ENCODE data around the gene MAPK8IP3.

The MAPK8IP3 gene

DNA sequence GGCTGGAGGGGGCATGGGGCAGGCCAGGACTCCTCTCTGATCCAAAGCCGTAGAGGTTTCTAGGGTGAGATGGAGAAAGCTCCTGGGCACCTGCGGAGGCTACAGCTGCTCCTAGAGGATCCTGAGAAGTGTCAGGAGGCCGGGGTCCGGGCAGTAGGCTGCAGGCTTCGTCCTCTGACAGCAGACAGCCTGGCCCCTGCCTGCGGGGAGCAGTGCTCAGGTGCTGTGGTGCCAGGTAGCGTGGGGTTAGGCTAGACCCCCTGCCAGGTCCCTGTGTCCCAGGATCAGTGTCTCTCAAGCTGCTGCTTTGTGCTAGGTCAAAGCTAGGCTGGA lies 68.4 kb downstream of the MAPK8IP3 start:
- DNase-seq (ENCODE audit: low read depth in 2 of 2), result no peak

DNA sequence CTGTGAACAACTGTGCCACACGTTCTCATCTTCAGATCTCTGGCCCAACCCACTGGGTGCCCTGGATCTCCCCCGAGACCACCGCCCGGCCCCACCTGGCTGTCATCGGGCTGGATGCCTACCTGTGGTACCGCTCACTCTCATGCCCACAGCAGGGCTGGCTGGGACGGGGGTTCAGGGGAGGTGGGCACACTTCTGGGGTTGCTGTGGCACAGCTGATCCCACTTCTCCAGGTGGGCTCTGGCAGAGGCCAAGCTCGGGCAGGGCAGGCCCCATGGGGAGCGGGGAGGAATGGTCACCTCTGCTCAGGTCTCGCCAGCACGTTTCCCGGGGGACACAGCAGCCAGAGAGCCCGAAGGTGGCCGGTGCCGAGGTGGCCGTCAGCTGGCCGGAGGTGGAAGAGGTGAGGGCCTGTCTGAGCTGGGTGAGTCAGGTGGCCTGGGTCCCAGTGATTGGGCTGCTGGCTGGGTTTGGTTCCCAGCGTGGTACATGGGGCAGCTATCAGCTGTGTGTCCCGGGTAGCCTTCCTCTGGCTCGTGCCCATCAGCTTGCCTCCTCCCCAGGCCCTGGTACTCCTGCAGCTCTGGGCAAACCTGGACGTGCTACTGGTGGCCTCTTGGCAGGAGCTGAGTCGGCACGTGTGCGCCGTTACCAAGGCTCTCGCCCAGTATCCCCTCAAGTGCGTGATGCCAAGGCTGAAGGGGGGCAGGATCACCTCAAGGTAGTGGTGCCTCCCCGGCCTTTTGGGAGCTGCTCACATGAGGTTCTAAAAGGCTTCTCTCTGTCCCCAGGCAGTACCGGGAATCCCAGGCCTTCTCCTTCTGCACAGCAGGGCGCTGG lies 69.2 kb downstream of the MAPK8IP3 start:
- DNase-seq (ENCODE audit: low read depth in 2 of 2), result no peak

DNA sequence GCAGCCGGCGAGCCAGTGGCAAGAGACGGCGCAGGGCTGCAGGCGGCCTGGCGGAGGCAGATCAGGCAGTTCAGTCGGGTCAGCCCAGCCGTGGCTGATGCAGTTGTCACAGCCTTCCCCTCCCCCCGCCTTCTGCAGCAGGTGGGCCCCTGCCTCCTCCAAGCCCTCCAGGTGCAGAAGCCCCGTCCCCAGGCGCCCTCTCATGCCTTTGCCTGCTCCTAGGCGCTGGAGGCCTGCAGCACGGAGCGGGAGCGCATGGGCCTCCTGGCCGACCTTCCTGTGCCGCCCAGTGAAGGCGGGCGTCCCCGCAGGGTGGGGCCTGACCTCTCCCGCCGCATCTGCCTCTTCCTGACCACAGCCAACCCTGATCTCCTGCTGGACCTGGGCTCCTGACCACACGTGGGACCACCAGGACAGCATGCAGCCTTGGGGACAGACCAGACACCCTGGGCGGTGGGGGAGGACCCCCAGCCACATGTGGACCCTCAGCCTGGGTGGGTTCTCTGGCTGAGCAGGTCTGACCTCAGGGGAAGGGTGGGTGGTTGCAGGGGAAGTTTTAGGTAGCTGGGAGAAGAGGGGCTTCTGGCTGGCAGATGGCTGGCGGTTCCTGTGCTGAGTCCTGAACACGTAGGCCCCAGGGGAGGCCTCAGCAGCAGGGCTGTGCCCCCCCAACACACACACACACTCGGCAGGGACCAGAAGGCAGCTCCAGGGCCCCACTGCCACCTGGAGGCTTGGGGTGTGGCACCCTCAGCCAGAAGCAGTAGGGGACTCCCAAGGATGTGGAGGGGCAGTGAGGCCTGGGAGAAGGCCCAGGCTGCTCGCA lies 70.1 kb downstream of the MAPK8IP3 start:
- DNase-seq (ENCODE audit: low read depth in 2 of 2), result no peak

DNA sequence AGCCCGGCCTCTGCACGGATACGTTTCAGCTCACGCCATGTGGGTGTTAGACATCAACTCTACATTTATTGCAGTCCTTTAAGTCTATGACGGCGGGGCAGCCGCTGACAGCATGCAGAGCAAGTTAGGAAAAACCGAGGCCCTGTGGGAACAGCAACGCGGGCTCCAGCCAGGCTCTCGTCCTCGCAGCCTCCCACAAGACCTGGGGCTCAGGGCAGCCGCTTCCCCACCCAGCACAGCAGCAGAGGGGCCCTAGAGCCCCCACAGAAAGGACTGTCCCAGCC lies 70.6 kb downstream of the MAPK8IP3 start:
- DNase-seq (ENCODE audit: low read depth in 2 of 2), result no peak

DNA sequence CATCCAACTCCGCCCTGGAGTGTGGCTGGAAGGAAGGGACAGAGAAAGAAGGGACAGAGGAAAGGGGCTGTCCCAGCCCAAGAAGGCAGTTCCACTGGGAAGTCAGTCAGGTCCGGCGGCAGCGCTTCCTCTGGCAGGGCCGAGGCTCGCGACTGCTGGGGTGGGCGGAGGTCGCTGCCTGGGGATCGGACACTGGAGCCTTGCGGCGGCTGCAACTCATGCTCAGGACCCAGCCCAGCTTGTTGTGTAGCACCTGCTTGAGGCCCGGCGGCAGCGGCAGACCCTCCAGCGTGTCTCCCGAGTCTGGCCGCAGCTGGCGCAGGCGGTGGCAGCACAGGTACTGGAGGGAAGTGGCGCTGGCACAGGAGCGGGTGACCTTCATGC lies 71.0 kb downstream of the MAPK8IP3 start:
- DNase-seq (ENCODE audit: low read depth in 2 of 2), result no peak

DNA sequence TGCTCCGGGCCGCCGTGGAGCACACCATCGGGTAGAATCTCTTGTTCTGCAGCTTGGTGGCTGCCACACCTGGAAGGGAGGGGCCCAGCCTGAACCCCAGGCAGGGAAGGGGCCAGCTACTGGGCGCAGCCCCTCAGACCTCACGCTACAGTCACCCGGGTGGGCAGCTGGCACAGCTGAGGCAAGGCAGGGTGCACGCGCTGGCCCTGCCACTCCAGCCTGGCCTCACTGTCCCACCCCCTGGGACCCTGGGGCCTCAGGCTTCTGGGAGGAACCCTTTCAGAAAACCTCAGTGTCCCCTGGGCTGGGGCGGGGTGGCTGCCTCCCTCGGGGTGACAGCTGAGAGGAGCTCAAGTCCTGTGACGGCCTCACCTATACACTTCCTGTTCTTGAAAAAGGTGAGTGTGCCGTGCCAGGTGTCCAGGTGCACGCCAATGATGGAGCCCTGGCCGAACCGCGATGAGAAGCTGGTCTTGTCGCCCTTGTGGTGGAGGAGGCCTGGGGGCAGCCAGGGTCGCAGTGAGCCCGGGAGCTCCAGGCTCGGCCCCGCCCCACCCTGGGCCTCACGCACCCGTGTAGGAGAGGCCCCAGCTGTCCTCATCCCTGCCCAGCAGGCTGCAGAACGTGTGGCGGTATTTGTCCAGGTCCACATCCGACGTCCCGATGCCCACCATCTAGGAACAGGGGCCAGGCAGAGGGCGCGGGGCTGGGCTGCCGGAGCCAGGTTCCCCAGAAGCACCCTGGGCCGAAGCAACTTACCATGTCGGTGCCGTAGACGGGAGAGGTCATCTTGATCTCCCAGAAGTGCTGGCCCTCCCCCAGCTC lies 71.6 kb downstream of the MAPK8IP3 start:
- DNase-seq (ENCODE audit: low read depth in 2 of 2), result no peak

DNA sequence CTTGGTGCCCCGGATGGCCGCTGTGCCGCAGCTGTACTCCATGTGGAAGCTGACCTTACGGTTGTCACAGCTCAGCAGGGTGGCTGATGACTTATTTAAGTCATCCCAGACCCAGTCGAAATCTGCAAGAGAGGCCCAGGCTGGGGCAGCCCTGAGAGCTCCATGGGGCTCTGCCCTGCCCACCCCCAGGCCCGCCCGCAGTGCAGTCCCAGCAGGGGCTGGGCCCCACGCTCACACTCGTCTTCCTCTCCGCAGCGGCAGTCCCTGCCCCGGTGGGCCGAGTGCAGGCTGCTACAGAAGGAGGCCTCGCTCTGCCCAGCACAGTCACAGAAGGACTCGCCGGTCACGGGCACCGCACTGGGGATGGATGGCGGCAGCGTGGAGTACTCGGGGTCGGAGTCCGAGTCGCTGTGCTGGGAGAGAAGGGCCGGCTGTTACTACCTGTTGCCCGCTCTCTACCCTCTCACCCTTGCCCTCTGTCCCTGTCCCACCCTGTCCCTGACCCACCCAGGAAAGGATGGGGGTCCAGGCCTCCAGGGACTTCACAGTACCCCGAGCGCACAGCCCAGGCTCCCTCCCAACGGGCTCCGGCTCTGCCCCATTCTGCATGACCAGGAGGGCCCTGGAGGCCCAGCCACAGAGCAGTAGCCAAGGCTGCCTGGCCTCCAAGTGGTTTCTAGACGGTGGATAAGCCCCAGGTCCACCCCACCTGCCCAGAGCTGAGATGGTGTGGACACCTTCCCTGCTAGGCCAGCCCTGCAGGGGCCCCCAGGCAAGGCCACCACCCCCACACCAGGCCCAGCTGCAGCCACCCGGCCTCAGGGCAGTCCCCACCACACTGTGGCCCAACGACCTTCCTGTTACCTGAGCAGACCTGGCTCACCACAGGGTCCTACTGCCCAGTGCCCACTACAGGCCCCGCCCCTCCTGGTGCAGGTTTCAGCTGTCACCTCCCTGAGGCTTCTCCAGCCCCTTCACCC lies 72.5 kb downstream of the MAPK8IP3 start:
- no peak for DNase-seq (ENCODE audit: low read depth in 2 of 2)

DNA sequence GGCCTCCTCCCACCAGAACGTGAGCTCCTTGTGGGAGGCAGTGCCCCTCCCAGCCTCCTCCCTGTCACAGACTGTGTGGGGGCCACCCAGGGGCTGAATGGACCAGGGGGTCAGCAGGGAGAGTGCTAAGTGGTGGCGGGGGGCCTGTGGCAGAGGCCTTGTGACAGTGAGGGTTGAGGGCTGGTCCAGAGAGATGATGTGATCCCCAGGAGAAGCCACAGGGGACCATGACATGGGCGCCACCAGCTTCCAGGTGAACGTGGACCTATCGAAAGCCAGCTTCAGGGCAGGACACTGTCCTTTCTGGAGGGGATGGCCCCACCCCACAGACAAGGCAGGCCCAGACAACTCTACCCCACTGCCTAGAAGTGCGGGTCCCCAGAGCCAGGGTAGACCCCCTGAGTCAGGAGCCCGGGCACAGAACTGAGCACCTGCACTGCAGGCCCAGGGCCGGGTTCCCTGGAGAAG lies 73.3 kb downstream of the MAPK8IP3 start:
- DNase-seq (ENCODE audit: low read depth in 2 of 2), result no peak

DNA sequence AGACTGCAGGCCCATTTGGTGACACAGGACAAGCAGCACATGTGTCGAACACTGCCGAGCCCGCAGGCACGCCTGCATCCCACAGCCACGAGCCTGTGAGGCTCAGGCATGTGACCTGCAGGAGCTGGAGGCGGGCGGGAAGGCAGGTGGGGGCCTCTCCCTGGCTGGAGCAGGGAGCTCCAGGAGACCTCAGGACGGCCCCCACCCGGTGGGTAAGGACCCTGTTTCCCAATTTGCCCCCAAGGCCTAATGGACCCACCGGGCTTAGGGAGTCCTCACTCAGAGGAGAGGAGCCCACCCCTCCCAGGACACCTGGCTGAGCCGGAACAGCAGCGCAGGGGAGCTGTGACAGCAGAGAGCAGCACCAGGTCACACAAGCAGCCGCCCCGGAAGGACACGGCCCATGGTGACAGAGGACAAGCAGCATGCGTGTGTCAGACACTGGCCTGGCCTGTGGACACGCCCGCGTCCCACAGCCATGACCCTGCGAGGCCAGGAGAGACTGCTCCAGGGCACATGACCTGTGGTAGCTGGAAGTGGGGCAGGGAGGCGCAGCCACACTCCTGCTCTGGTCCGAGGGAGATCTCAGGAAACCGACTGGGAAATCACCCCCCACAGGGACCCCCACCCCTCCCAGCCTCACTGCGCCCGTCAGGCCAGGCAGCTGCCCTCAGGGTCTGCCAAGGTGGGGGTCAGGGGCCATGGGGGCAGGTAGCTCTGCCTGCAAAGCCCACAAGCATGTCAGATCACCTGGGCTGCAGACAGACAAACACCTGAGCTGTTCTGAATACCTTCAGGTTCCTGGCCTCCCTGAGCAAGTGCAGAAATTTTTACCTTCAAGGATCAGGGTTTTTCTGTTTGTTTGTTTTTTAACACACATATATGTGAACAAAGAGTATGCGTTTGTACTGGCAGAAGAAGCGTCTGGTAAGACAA lies 74.0 kb downstream of the MAPK8IP3 start:
- DNase-seq (ENCODE audit: low read depth in 2 of 2), result no peak

DNA sequence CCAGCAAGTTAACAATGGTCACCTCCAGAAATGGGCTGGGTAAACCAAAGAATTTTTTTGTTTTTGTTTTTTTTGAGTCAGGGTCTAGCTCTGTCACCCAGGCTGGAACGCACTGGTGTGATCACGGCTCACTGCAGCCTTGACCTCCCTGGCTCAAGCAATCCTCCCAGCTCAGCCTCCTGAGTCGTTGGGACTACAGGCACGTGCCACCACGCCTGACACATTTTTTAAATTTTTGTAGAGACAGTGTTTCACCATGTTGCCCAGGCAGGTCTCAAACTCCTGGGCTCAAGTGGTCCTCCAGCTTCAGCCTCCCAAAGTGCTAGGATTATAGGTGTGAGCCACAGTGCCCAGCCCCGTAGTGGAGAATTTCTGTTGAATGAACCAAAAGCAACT lies 74.7 kb downstream of the MAPK8IP3 start:
- DNase-seq (ENCODE audit: low read depth in 2 of 2), result no peak

DNA sequence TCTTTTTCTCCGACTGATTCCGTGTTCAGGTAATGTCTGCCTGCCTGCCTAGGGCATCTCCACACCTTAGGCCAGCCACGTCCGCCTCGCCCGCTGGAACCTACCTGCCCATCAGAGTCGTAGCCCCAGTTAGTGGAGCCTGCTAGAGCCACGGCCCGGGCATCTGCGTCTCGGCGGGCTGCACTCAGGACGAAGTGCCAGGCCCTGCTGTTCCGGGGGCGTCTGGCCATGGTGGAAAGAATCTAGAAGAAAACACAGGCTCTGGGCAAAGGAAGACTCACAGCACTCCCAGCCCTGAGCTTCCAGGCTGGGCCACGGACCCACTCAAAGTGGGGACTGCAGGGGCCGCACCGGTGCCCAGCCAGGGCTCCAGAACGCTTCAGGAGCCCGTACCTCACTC lies 75.3 kb downstream of the MAPK8IP3 start:
- no peak for DNase-seq (ENCODE audit: low read depth in 2 of 2)

DNA sequence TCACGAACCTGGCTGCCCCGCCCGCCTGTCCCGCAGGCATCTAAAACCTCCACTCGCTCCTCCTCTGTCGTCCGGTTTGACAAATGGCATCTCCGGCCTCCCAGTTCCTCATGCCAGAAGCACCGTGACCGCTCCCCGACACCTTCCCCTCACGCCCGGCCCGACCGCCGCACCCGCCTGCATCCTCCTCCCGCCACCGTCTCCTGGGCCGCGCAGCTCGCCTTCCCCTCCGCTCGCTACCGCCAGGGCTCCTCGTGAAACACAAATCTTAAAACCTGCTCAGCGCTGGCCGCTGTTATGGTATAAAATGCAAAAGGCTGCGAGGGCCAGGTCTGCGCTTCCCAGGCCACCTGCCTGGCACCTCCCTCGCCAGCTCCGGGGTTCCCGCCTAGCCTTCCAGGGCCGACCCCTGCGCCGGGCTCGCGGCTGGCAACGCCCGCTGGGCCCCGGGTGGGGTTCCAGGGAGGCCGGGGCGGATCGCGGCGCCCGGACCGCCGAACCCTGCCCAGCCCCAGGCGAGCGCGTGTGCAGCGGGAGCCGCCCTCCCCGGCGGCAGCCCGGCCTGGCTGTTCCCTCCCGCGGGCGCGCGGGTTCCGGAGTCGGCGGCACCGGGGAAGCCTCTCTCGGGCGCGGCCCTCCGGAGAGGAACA lies 75.9 kb downstream of the MAPK8IP3 start:
- no peak for DNase-seq (ENCODE audit: low read depth in 2 of 2)

DNA sequence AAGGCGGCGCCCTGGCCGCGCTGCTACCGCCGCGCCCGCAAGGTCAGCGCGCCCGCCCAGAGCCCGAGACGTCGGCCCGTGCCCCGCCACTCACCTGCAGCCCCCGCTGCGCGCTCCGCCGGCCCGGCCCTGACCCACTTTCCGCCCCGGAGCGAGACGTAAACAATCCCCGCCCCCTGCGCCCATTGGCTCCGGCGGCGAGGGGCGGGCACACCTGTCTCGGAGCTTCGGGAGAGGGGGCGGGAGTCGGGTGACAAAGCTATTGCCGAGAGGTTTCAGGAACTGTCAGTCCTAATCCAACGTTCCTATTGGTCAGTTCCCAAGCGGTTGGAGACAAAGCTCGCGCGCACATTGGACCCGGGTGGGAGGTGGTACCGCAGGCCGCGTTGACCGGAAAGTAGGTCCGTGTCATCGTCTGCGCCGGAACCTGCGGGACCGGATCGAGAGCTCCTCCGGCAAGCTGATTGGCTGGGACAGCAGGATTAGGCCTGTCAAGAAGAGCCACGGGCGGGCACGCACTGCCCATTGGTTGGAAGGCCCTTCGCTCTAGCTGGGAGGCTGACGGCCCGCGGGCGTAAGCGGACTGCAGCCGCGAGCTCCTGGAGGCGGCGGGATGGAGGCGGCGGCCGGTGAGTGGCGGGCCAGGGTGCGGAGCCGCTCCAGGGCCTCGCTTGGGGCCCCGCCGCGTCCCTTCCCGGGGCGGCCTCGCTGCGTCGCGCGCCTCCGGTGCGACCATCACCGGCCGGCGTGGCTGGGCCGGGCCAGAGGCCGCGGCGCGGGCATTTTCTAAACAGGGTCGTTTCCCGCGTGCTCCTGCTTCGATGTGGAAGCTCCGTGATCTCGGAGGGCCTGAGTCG lies 76.6 kb downstream of the MAPK8IP3 start, which contains the start of the genes NUBP2 and SPSB3:
TSS of gene NUBP2 (plus strand) at position 553 of the 857 bp plus-strand sequence. CDS start at position 614, 61 bp downstream.
TSS of gene SPSB3 (minus strand) at position 164 of the 857 bp plus-strand sequence. CDS start 1,088 bp downstream, outside the sequence.
- DNase-seq (ENCODE audit: low read depth in 2 of 2), result peak; percentile 92 to 96

DNA sequence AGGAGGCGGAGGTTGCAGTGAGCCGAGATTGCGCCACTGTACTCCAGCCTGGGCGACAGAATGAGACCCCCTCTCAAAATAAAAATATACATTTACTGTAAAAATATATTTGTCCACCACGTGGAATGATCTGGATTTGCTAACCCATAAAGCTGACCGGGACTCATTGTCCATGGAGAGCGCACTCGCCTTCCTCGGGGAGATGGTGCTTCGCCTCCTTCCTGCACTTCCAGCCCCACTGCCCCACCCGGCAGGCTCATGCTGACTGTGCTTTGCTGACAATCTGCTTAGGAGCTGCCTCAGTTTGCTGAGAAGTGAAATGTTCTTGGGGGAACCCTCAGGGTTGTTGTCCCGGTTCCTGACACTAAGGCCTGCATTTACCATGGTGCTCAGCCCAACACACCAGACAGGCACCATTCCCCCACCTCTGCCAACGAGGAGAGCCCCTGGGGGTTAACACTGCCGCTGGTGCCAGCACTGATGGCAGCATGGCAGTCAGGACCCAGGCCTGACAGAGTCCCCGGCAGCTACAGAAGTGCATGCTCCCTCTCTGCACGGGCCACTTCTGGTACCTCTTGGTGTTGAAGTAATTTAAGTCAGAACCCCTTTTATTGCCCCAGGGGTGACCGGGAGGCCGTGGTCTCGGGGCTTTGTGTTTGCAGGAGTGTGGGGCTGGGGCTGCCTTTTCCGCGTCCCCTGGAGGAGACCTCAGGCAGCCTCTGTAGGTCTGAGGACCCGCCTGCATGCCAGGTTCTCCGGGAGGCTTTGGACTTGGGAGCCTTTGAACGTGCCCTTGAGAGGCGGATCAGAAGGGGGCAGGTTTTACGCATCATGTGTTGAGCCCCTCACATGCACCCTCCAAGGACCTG lies 79.2 kb downstream of the MAPK8IP3 start:
- no peak for DNase-seq (ENCODE audit: low read depth in 2 of 2)

DNA sequence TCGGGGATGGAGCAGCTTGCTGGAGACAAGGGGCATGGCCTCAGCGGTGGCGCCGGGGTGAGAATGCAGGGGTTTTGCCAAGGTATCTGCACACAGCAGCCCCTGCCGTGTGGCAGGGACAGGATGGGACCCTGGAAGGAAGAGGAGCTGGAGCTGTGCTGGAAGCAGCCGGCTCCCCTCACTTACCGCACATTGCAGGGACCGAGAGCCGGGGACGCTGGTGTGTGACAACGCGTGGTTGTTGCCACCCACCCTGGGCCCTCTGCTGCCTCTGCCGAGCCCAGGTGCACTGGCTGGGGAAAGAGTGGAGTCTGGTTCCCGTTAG lies 79.8 kb downstream of the MAPK8IP3 start:
- DNase-seq (ENCODE audit: low read depth in 2 of 2), result no peak

DNA sequence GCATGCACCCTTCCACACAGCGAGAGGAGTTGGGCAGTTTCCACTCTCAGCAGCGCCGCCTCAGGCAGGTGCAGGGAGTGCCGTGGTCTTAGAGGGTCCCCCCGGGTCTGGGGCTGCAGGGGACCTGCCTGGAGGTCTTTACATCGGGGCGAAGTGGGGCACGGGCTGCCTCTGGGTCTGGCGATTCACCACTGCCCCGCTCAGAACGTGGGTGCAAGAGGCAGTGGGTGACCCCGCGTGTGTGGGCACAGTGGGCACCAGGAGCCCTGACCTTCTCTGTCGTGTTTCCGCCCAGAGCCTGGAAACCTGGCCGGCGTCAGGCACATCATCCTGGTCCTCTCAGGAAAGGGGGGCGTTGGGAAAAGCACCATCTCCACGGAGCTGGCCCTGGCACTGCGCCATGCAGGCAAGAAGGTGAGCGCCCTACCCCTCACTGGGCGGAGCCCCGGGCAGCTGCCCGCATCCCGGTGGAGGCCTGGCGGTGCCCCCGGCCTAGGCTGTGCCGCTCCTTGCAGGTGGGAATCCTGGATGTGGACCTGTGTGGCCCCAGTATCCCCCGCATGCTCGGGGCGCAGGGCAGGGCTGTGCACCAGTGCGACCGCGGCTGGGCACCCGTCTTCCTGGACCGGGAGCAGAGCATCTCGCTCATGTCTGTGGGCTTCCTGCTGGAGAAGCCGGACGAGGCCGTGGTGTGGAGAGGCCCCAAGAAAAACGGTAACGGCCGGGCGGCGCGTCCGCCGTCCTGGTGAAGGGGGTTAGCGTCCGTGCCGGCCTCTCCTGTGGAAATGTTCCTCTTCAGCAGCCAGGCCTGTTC lies 80.5 kb downstream of the MAPK8IP3 start:
- DNase-seq (ENCODE audit: low read depth in 2 of 2), result no peak

DNA sequence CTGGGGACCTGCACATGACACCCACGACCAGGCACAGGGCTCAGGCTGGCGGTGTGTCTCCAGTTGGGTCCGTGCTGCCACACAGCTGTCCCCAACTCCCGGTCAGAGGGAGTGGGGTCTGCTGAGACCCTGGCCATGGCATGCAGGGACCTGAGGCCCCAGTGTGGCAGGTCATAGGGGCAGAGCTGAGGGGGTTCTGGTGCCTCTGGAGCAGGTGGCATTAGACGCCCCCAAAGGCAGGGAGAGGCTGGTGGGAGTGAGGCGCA lies 81.0 kb downstream of the MAPK8IP3 start:
- no peak for DNase-seq (ENCODE audit: low read depth in 2 of 2)
